A673 (cell line): ENCODE data around the gene DYNAP. TPM values are rescaled to one million over a fixed set of nuclear protein-coding genes. Genes with fewer than 3 reads are reported as not detected.

Source experiments
- Bru-seq: library from RNA; stranded (reverse); fragments of 400-500 nt; gene quantifications from one replicate; lab custom pipeline; 2021; lab: Mats Ljungman, UMichigan
- BruChase-seq, 2 experiments: library from RNA; stranded (reverse); fragments of 400-500 nt; gene quantifications; one replicate each; lab custom pipeline; 2021; lab: Mats Ljungman, UMichigan
- BruUV-seq: library from RNA; stranded (reverse); fragments of 400-500 nt; replicated peaks from 2 replicates; lab custom pipeline; 2021; lab: Mats Ljungman, UMichigan
- CTCF ChIA-PET: fragments of 300-600 bp; sonication (Branson Sonifier 250); formaldehyde crosslinking; loops from one replicate; lab custom pipeline; 2022; ENCODE audit warnings: antibody characterized with exemption; lab: Charles Lee
- POLR2A ChIA-PET: fragments of 300-600 bp; sonication (Branson Sonifier 250); formaldehyde crosslinking; loops from one replicate; lab custom pipeline; 2022; ENCODE audit warnings: antibody characterized with exemption; ENCODE audit not compliant: low non-redundant PET; lab: Charles Lee
- DNase-seq: peaks from one replicate; pipeline ENCODE4 v3.0.0-alpha.2; 2015; ENCODE audit warnings: low spot score
- H3K27ac ChIP-seq: fragments of 200-600 bp; sonication (generic); 2 replicates; pipeline ENCODE4 v1.5.1; 2016; ENCODE audit warnings: mixed run types, low read depth, mild to moderate bottlenecking, mixed read lengths, antibody characterized with exemption, low read length; ENCODE audit not compliant: poor library complexity, severe bottlenecking
- H3K27me3 ChIP-seq: fragments of 200-600 bp; sonication (generic); replicated peaks from 2 replicates; pipeline ENCODE4 v1.6.1; 2017; ENCODE audit warnings: mixed run types, low read depth, mild to moderate bottlenecking, mixed read lengths, antibody characterized with exemption, low read length; ENCODE audit not compliant: insufficient read depth, poor library complexity
- H3K36me3 ChIP-seq: fragments of 200-600 bp; sonication (generic); 2 replicates; pipeline ENCODE4 v1.6.1; 2016; ENCODE audit warnings: mixed run types, mild to moderate bottlenecking, mixed read lengths, antibody characterized with exemption, low read length; ENCODE audit not compliant: insufficient read depth, poor library complexity, severe bottlenecking
- H3K4me1 ChIP-seq: fragments of 200-600 bp; sonication (generic); 2 replicates; pipeline ENCODE4 v1.6.1; 2017; ENCODE audit warnings: mixed run types, mild to moderate bottlenecking, mixed read lengths, antibody characterized with exemption, low read length; ENCODE audit not compliant: insufficient read depth, poor library complexity, severe bottlenecking
- H3K4me3 ChIP-seq: fragments of 200-600 bp; sonication (generic); 2 replicates; pipeline ENCODE4 v1.5.1; 2016; ENCODE audit warnings: low read depth, mixed run types, mild to moderate bottlenecking, mixed read lengths, low read length; ENCODE audit not compliant: poor library complexity, severe bottlenecking
- H3K9me3 ChIP-seq: fragments of 200-600 bp; sonication (generic); 2 replicates; pipeline ENCODE4 v1.6.1; 2016; ENCODE audit warnings: mixed run types, low read depth, mild to moderate bottlenecking, mixed read lengths, antibody characterized with exemption, low read length; ENCODE audit not compliant: poor library complexity, severe bottlenecking
- EZH2 ChIP-seq: fragments of 200-600 bp; sonication (generic); IDR thresholded peaks from 2 replicates; pipeline ENCODE4 v1.6.1; 2017; ENCODE audit warnings: borderline replicate concordance, low read depth, mild to moderate bottlenecking, mixed read lengths, antibody characterized with exemption, low read length; ENCODE audit not compliant: poor library complexity, severe bottlenecking
- intact Hi-C: fragments of 100-400 bp; cut with micrococcal nuclease; formaldehyde crosslinking; loops from one replicate; pipeline ENCODE4 v1.10.0; 2022; ENCODE audit not compliant: unreplicated experiment
- long read RNA-seq: library from polyadenylated mRNA; stranded (forward); transcript quantifications from one replicate; pipeline ENCODE4 v2.0.0, GENCODE V29; 2022
- total RNA-seq: library from RNA; stranded (reverse); gene quantifications from 2 replicates; pipeline ENCODE4 v1.2.3, GENCODE V29; 2021
- TF ChIP-seq, protein P1 (sequence below): fragments of 300-800, 200-600 bp; sonication (generic); conservative IDR thresholded peaks from 2 replicates; pipeline ENCODE4 v1.5.1; 2017; ENCODE audit warnings: low read depth, mild to moderate bottlenecking, antibody characterized with exemption, low read length, moderate library complexity, mixed read lengths

The DYNAP gene
- total RNA-seq (not detected in 2 replicates), Bru-seq, nascent RNA (not detected), BruChase-seq, experiment 1, labeled RNA remaining after a 2-hour chase (not detected), BruChase-seq, experiment 2, labeled RNA remaining after a 6-hour chase (not detected)
- long read RNA-seq: 0 reads

- CTCF ChIA-PET: no interaction called here
- intact Hi-C loops: no loop called here
- BruUV-seq: no TSS peak
- POLR2A ChIA-PET: no interaction called here
- no peak for TF ChIP-seq EZH2
- TF ChIP-seq, protein P1, sequence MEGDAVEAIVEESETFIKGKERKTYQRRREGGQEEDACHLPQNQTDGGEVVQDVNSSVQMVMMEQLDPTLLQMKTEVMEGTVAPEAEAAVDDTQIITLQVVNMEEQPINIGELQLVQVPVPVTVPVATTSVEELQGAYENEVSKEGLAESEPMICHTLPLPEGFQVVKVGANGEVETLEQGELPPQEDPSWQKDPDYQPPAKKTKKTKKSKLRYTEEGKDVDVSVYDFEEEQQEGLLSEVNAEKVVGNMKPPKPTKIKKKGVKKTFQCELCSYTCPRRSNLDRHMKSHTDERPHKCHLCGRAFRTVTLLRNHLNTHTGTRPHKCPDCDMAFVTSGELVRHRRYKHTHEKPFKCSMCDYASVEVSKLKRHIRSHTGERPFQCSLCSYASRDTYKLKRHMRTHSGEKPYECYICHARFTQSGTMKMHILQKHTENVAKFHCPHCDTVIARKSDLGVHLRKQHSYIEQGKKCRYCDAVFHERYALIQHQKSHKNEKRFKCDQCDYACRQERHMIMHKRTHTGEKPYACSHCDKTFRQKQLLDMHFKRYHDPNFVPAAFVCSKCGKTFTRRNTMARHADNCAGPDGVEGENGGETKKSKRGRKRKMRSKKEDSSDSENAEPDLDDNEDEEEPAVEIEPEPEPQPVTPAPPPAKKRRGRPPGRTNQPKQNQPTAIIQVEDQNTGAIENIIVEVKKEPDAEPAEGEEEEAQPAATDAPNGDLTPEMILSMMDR: no peak
- Histone ChIP-seq H3K4me1 (no peaks in the 10 kb centered on the region), H3K27ac (no peak within 1 kb of the TSS), H3K36me3 (no peaks in the 10 kb centered on the region), H3K9me3 (no peaks in the 10 kb centered on the region), H3K27me3 (peaks cover 48% of the 10 kb centered on the region), H3K4me3 (no peak within 1 kb of the TSS)
- DNase-seq: no peak
Observed at GRCh38 chr18:54590945-54591344, at the start of gene DYNAP. DYNAP (plus strand) TSS chr18:54591245; CDS start chr18:54591283, 38 bp downstream.

- CTCF ChIA-PET: no interaction called here
- peaks cover 22% of the 10 kb centered on the region for H3K9me3 ChIP-seq
- no peak for DNase-seq
- no peaks in the 10 kb centered on the region for H3K36me3 ChIP-seq
- H3K4me3 ChIP-seq: no peak overlapping the region
- TF ChIP-seq, protein P1: no peak
- TF ChIP-seq EZH2: no peak
- intact Hi-C loops: loop anchor here (10.0 kb wide), 2 partner anchors 123 to 157 kb away; no protein-coding TSS in a partner anchor
- no peak overlapping the region for H3K27ac ChIP-seq
- H3K4me1 ChIP-seq: no peaks in the 10 kb centered on the region
- no peaks in the 10 kb centered on the region for H3K27me3 ChIP-seq
- no TSS peak for BruUV-seq
- POLR2A ChIA-PET: no interaction called here
Observed at GRCh38 chr18:54551590-54551989, 39.5 kb upstream of the DYNAP start.

GRCh38 chr18:54555286-54555685, 35.8 kb upstream of the DYNAP start:
- intact Hi-C loops: loop anchor here (5.0 to 10.0 kb wide), 3 partner anchors 92 to 160 kb away; no protein-coding TSS in a partner anchor
- Histone ChIP-seq H3K27ac (no peak overlapping the region), H3K4me3 (no peak overlapping the region), H3K9me3 (peaks cover 19% of the 10 kb centered on the region), H3K27me3 (no peaks in the 10 kb centered on the region), H3K36me3 (no peaks in the 10 kb centered on the region), H3K4me1 (no peaks in the 10 kb centered on the region)
- DNase-seq: no peak
- ChIA-PET CTCF (no interaction called here), POLR2A (no interaction called here)
- TF ChIP-seq, protein P1: no peak
- no peak for TF ChIP-seq EZH2
- BruUV-seq: no TSS peak
